Neural progenitor cell (in vitro differentiated cells): ENCODE data around the gene LMTK2. TPM values are rescaled to one million over a fixed set of nuclear protein-coding genes. Genes with fewer than 3 reads are reported as not detected.

Source experiments
- DNase-seq: peaks from one replicate; pipeline ENCODE4 v3.0.0-alpha.2; 2016; ENCODE audit warnings: low spot score
- H2AFZ ChIP-seq: fragments of 200-600 bp; sonication (generic); replicated peaks from 2 replicates; pipeline ENCODE4 v1.6.1; 2016; ENCODE audit warnings: antibody characterized with exemption
- H3F3A ChIP-seq: fragments of 200-600 bp; sonication (generic); 2 replicates; pipeline ENCODE4 v1.6.1; 2016; ENCODE audit warnings: antibody characterized with exemption, low read depth
- H3K27ac ChIP-seq: fragments of 200-600 bp; sonication (generic); 2 replicates; pipeline ENCODE4 v1.5.1; 2016; ENCODE audit warnings: mild to moderate bottlenecking
- H3K27me3 ChIP-seq: fragments of 200-600 bp; sonication (generic); 2 replicates; pipeline ENCODE4 v1.6.1; 2016; ENCODE audit warnings: mild to moderate bottlenecking, moderate library complexity
- H3K36me3 ChIP-seq: fragments of 200-600 bp; sonication (generic); 2 replicates; pipeline ENCODE4 v1.5.1; 2016
- H3K4me1 ChIP-seq: fragments of 200-600 bp; sonication (generic); 2 replicates; pipeline ENCODE4 v1.6.1; 2016; ENCODE audit warnings: mixed run types
- H3K4me2 ChIP-seq: fragments of 200-600 bp; sonication (generic); 2 replicates; pipeline ENCODE4 v1.6.1; 2016
- H3K4me3 ChIP-seq: fragments of 200-600 bp; sonication (generic); 2 replicates; pipeline ENCODE4 v1.5.1; 2016
- H3K79me2 ChIP-seq: fragments of 200-600 bp; sonication (generic); 2 replicates; pipeline ENCODE4 v1.6.1; 2016; ENCODE audit warnings: low read depth
- H3K9ac ChIP-seq: fragments of 200-600 bp; sonication (generic); 2 replicates; pipeline ENCODE4 v1.6.1; 2016
- H3K9me3 ChIP-seq: fragments of 200-600 bp; sonication (generic); 2 replicates; pipeline ENCODE4 v1.5.1; 2016; ENCODE audit warnings: low read depth
- H4K20me1 ChIP-seq: fragments of 200-600 bp; sonication (generic); 2 replicates; pipeline ENCODE4 v1.6.1; 2016; ENCODE audit warnings: low read depth
- H3K27ac Mint-ChIP-seq: 3 replicates; pipeline ENCODE4 v1.8.0; 2021; ENCODE audit warnings: mixed read lengths
- H3K27me3 Mint-ChIP-seq: 2 replicates; pipeline ENCODE4 v1.8.0; 2022; ENCODE audit warnings: low read depth, mild to moderate bottlenecking, inconsistent platforms, moderate library complexity, mixed read lengths; ENCODE audit not compliant: insufficient read depth
- H3K36me3 Mint-ChIP-seq: 3 replicates; pipeline ENCODE4 v1.8.0; 2021; ENCODE audit warnings: mixed read lengths
- H3K4me1 Mint-ChIP-seq: 3 replicates; pipeline ENCODE4 v1.8.0; 2021; ENCODE audit warnings: mixed read lengths
- H3K4me3 Mint-ChIP-seq: 3 replicates; pipeline ENCODE4 v1.8.0; 2021; ENCODE audit warnings: mild to moderate bottlenecking, moderate library complexity, mixed read lengths
- H3K9me3 Mint-ChIP-seq: 3 replicates; pipeline ENCODE4 v1.8.0; 2020; ENCODE audit warnings: mixed read lengths
- EZH2 ChIP-seq: fragments of 200-600 bp; sonication (generic); IDR thresholded peaks from 2 replicates; pipeline ENCODE4 v1.6.1; 2017; ENCODE audit warnings: antibody characterized with exemption, mild to moderate bottlenecking, moderate library complexity
- EZH2phosphoT487 ChIP-seq: fragments of 200-600 bp; sonication (generic); IDR thresholded peaks from 2 replicates; pipeline ENCODE4 v1.6.1; 2017; ENCODE audit warnings: antibody characterized with exemption
- total RNA-seq: library from RNA; depleted of rRNA; stranded (reverse); fragments of >200 nt; gene quantifications from 2 replicates; pipeline ENCODE4 v1.2.3, GENCODE V29; 2015; ENCODE audit warnings: low replicate concordance
- TF ChIP-seq, protein P1 (sequence below): fragments of 200-600 bp; sonication (generic); IDR thresholded peaks from 2 replicates; pipeline ENCODE4 v1.5.1; 2017; ENCODE audit warnings: antibody characterized with exemption, mild to moderate bottlenecking

Gene LMTK2
- total RNA-seq, 1 donor from 2014 or later: 14.1 TPM

DNA sequence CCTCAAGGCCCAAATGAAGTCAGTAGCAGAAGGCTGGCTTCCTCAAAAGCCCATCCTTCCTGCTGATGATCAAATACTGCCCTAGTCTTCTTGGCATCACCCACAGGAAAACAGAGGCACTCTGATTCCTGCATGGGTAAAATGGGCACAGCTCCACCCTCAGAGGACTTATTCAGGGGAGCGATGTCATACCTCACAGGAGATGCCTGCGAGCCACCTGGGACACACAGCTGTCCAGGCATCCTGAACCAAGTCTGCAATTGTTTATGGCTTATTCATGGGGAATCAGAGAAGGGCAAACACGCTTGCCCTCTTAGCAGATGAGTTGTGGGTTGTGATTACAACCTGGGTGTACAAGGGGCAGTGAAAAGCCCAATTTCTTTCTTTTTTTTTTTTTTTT lies 22.0 kb upstream of the LMTK2 start:
- Histone ChIP-seq H3K27ac (no peak overlapping the region), H3K36me3 (no peaks in the 10 kb centered on the region), H3K9me3 (no peaks in the 10 kb centered on the region), H3K4me3 (no peak overlapping the region), H3F3A (no peaks in the 10 kb centered on the region), H3K27me3 (no peaks in the 10 kb centered on the region), H2AFZ (no peak overlapping the region), H3K9ac (no peak overlapping the region), H3K4me1 (peaks cover 4% of the 10 kb centered on the region), H4K20me1 (no peaks in the 10 kb centered on the region), H3K4me2 (no peak overlapping the region), H3K79me2 (no peaks in the 10 kb centered on the region)
- no peaks in the 10 kb centered on the region for H3K36me3 Mint-ChIP-seq
- no peaks in the 10 kb centered on the region for H3K9me3 Mint-ChIP-seq
- no peak overlapping the region for H3K27ac Mint-ChIP-seq
- H3K27me3 Mint-ChIP-seq: peaks cover 5% of the 10 kb centered on the region
- H3K4me1 Mint-ChIP-seq: peaks cover 16% of the 10 kb centered on the region
- DNase-seq: no peak
- TF ChIP-seq EZH2 (no peak), EZH2phosphoT487 (no peak)
- TF ChIP-seq, protein P1, sequence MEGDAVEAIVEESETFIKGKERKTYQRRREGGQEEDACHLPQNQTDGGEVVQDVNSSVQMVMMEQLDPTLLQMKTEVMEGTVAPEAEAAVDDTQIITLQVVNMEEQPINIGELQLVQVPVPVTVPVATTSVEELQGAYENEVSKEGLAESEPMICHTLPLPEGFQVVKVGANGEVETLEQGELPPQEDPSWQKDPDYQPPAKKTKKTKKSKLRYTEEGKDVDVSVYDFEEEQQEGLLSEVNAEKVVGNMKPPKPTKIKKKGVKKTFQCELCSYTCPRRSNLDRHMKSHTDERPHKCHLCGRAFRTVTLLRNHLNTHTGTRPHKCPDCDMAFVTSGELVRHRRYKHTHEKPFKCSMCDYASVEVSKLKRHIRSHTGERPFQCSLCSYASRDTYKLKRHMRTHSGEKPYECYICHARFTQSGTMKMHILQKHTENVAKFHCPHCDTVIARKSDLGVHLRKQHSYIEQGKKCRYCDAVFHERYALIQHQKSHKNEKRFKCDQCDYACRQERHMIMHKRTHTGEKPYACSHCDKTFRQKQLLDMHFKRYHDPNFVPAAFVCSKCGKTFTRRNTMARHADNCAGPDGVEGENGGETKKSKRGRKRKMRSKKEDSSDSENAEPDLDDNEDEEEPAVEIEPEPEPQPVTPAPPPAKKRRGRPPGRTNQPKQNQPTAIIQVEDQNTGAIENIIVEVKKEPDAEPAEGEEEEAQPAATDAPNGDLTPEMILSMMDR: no peak
- H3K4me3 Mint-ChIP-seq: no peak overlapping the region

DNA sequence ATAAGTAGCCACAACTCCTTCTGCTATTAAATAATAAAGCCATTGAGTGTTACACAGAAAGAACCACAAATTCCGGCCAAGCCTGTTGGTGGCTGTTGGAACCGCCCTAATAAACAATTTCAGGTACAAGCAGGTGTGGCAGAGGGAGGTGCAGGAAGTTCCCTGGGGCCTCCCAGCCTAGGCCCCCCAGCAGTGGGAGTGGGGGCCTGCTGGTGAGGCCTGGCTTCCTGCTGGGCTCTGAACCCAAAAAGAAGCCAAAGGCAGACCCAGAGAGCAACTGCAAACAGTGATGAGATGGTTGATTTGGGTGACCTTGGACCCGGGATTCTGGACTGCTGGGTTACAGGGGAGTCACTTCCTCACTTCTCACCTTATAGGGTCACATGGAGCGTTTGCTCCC lies 21.0 kb upstream of the LMTK2 start:
- Mint-ChIP-seq H3K27me3 (peaks cover 5% of the 10 kb centered on the region), H3K27ac (no peak overlapping the region)

DNA sequence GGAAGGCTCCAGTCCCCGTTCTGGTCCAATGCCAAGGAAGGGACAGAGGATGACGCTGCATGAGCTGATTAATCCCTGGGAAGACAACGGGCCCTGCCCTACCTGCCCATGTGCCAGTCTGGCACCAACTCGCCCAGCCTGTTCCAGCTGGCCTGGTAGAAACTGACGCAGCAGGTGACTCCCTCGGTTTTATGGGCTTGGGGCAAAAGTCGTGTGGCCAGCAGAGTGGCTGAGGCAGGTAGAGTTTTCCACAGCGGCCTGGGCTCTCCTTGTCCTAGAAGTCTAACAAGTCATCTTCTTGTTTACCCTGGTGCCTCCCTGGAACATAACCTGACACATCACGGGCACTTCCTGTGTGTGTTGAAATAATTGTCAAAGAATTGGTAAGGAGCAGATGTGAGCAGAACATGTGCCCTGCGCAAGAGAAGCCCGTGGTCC lies 20.4 kb upstream of the LMTK2 start:
- no peaks in the 10 kb centered on the region for H3K27me3 ChIP-seq
- H3K79me2 ChIP-seq: no peaks in the 10 kb centered on the region
- peaks cover 6% of the 10 kb centered on the region for H3K4me1 Mint-ChIP-seq
- no peaks in the 10 kb centered on the region for H3K9me3 Mint-ChIP-seq
- no peaks in the 10 kb centered on the region for H3K4me1 ChIP-seq
- TF ChIP-seq EZH2 (no peak), EZH2phosphoT487 (no peak)
- TF ChIP-seq, protein P1: no peak
- no peak overlapping the region for H3K4me3 Mint-ChIP-seq
- no peaks in the 10 kb centered on the region for H3F3A ChIP-seq
- no peak overlapping the region for H3K4me2 ChIP-seq
- H3K27me3 Mint-ChIP-seq: peaks cover 5% of the 10 kb centered on the region
- no peak overlapping the region for H3K27ac ChIP-seq
- H3K36me3 Mint-ChIP-seq: no peaks in the 10 kb centered on the region
- DNase-seq: no peak
- H3K4me3 ChIP-seq: no peak overlapping the region
- H3K9me3 ChIP-seq: no peaks in the 10 kb centered on the region
- no peaks in the 10 kb centered on the region for H4K20me1 ChIP-seq
- no peak overlapping the region for H3K9ac ChIP-seq
- H3K27ac Mint-ChIP-seq: no peak overlapping the region
- no peaks in the 10 kb centered on the region for H3K36me3 ChIP-seq
- no peak overlapping the region for H2AFZ ChIP-seq

More for the DNA sequence above, 21.0 kb upstream of the LMTK2 start:
- Histone ChIP-seq H3K27ac (no peak overlapping the region), H3K9me3 (no peaks in the 10 kb centered on the region), H3K79me2 (no peaks in the 10 kb centered on the region), H4K20me1 (no peaks in the 10 kb centered on the region), H3K9ac (no peak overlapping the region), H3K4me1 (no peaks in the 10 kb centered on the region), H3K4me2 (no peak overlapping the region), H3F3A (no peaks in the 10 kb centered on the region), H2AFZ (no peak overlapping the region), H3K27me3 (no peaks in the 10 kb centered on the region), H3K4me3 (no peak overlapping the region), H3K36me3 (no peaks in the 10 kb centered on the region)
- no peak for TF ChIP-seq EZH2phosphoT487
- TF ChIP-seq EZH2: no peak
- TF ChIP-seq, protein P1: no peak
- H3K4me3 Mint-ChIP-seq: no peak overlapping the region
- H3K36me3 Mint-ChIP-seq: no peaks in the 10 kb centered on the region
- no peaks in the 10 kb centered on the region for H3K9me3 Mint-ChIP-seq
- H3K4me1 Mint-ChIP-seq: peaks cover 6% of the 10 kb centered on the region
- no peak for DNase-seq
